ENCODE data around the gene DPYSL4.

The DPYSL4 gene

GRCh38 chr10:132172091-132173066 is 14.4 kb upstream of the DPYSL4 start:
- TF ChIP-seq, protein P1, sequence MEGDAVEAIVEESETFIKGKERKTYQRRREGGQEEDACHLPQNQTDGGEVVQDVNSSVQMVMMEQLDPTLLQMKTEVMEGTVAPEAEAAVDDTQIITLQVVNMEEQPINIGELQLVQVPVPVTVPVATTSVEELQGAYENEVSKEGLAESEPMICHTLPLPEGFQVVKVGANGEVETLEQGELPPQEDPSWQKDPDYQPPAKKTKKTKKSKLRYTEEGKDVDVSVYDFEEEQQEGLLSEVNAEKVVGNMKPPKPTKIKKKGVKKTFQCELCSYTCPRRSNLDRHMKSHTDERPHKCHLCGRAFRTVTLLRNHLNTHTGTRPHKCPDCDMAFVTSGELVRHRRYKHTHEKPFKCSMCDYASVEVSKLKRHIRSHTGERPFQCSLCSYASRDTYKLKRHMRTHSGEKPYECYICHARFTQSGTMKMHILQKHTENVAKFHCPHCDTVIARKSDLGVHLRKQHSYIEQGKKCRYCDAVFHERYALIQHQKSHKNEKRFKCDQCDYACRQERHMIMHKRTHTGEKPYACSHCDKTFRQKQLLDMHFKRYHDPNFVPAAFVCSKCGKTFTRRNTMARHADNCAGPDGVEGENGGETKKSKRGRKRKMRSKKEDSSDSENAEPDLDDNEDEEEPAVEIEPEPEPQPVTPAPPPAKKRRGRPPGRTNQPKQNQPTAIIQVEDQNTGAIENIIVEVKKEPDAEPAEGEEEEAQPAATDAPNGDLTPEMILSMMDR (IDR thresholded peaks at IDR 0.05) = no peak
- DNase-seq = no peak
- H3K4me3 ChIP-seq = no peak overlapping the region
- H3K27ac ChIP-seq = no peak overlapping the region
- peaks cover 0 to 49% of the 10 kb centered on the region in 2 donors for H3K27me3 ChIP-seq
- no peaks in the 10 kb centered on the region for H3K9me3 ChIP-seq
- intact Hi-C loops (cut with DNase I; ENCODE audit: low total_unique reads) = no loop called here
- H3K4me1 ChIP-seq = no peaks in the 10 kb centered on the region
- H3K36me3 ChIP-seq = peaks cover 0 to 21% (median 0%) of the 10 kb centered on the region in 3 donors

GRCh38 chr10:132173185-132173584 is 13.6 kb upstream of the DPYSL4 start:
- TF ChIP-seq, protein P1 (IDR thresholded peaks at IDR 0.05) = no peak
- no peaks in the 10 kb centered on the region for H3K4me1 ChIP-seq
- H3K27ac ChIP-seq = no peak overlapping the region
- H3K9me3 ChIP-seq = no peaks in the 10 kb centered on the region
- peaks cover 0 to 18% (median 0%) of the 10 kb centered on the region in 3 donors for H3K36me3 ChIP-seq
- DNase-seq = no peak
- H3K4me3 ChIP-seq = no peak overlapping the region
- peaks cover 0 to 57% of the 10 kb centered on the region in 2 donors for H3K27me3 ChIP-seq
- intact Hi-C loops (cut with DNase I; ENCODE audit: low total_unique reads) = no loop called here

GRCh38 chr10:132174237-132174636 is 12.5 kb upstream of the DPYSL4 start:
- no peak overlapping the region for H3K4me3 ChIP-seq
- H3K9me3 ChIP-seq = no peaks in the 10 kb centered on the region
- DNase-seq = no peak
- TF ChIP-seq, protein P1 (IDR thresholded peaks at IDR 0.05) = no peak
- H3K27me3 ChIP-seq = peaks cover 0 to 62% of the 10 kb centered on the region in 2 donors
- intact Hi-C loops (cut with DNase I; ENCODE audit: low total_unique reads) = no loop called here
- no peak overlapping the region for H3K27ac ChIP-seq
- H3K4me1 ChIP-seq = no peaks in the 10 kb centered on the region
- H3K36me3 ChIP-seq = peaks cover 0 to 8% (median 0%) of the 10 kb centered on the region in 3 donors

DNA sequence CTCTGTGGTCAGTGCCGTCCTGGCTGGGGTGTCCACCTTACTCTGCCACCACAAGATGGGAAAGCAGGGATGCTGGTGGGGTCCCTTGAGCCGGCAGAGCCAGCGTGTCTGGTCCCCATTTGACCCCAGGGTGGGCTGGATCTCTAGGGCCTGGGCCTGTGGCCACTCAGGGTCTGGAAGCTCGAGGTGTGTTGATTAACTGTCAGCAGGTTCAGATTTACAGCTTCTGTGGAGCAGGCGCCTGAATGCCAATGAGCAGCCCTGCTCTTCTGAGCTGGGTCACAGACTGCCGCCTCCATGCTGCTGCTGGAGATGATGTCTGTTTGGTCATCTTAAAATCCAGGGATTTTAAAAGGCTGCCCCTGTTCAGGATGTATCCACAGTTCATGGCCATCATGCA is 11.3 kb upstream of the DPYSL4 start:
- TF ChIP-seq, protein P1 (IDR thresholded peaks at IDR 0.05) = no peak
- intact Hi-C loops (cut with DNase I; ENCODE audit: low total_unique reads) = no loop called here
- DNase-seq = no peak
- Histone ChIP-seq H3K27ac (no peak overlapping the region), H3K27me3 (peaks cover 0 to 59% of the 10 kb centered on the region in 2 donors), H3K36me3 (peaks cover 0 to 1% (median 0%) of the 10 kb centered on the region in 3 donors), H3K9me3 (no peaks in the 10 kb centered on the region), H3K4me1 (no peaks in the 10 kb centered on the region), H3K4me3 (no peak overlapping the region)

DNA sequence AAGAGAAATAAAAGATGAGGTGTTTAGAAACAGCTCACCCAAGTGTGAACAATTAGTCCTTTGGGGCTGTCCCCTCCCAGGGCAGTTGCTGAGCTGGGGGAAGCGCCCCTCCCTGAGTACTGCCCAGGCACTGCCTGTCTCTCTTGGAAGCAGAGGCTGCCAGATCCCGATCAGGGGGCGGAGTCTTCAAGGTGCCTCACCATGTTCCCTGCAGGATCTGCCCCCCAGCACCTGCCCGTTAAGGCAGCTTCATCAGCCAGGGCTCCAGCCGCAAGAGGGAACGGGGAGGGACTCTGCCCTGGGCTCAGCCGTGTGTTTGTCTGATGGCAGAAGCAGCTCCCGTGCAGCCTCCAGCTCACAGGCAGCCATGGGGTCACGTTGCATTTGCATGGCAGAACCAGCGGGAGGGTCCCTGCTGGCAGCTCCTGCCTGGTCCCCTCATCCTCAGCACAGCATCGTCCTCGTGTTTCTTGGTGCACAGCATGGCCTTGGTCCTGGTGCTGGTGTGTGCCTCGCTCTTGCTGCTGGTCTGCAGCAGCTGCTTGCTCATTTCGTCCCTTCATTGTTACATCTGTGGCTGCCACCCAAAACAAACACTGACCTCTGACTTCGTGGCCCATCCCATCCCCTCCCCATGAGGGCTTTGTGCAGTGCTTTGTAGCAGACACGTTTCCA is 10.7 kb upstream of the DPYSL4 start:
- Histone ChIP-seq H3K27ac (no peak overlapping the region), H3K36me3 (no peaks in the 10 kb centered on the region), H3K27me3 (peaks cover 0 to 52% of the 10 kb centered on the region in 2 donors), H3K4me1 (no peaks in the 10 kb centered on the region), H3K4me3 (no peak overlapping the region), H3K9me3 (no peaks in the 10 kb centered on the region)
- intact Hi-C loops (cut with DNase I; ENCODE audit: low total_unique reads) = no loop called here
- no peak for DNase-seq
- TF ChIP-seq, protein P1 (IDR thresholded peaks at IDR 0.05) = no peak
